Vagina (tissue), 2 donors: ENCODE data around the gene STOM.

Source experiments
- POLR2A ChIP-seq, 2 donors: fragments of 450-650 bp; IDR thresholded peaks; one replicate each; pipeline ENCODE4 v1.6.1; 2017; ENCODE audit warnings: antibody characterized with exemption in 2 of 2, mild to moderate bottlenecking in 2 of 2, moderate library complexity in 2 of 2
- TF ChIP-seq, protein P1 (sequence below), 3 experiments: fragments of 450-650 bp in 2 of 3; fragments of 200-600 bp in 1 of 3; sonication (generic) in 1 of 3; IDR thresholded peaks; one replicate each; pipeline ENCODE4 v1.5.1; 2017 to 2019; ENCODE audit warnings: antibody characterized with exemption in 3 of 3, mild to moderate bottlenecking in 2 of 3, moderate library complexity in 2 of 3

DNA sequence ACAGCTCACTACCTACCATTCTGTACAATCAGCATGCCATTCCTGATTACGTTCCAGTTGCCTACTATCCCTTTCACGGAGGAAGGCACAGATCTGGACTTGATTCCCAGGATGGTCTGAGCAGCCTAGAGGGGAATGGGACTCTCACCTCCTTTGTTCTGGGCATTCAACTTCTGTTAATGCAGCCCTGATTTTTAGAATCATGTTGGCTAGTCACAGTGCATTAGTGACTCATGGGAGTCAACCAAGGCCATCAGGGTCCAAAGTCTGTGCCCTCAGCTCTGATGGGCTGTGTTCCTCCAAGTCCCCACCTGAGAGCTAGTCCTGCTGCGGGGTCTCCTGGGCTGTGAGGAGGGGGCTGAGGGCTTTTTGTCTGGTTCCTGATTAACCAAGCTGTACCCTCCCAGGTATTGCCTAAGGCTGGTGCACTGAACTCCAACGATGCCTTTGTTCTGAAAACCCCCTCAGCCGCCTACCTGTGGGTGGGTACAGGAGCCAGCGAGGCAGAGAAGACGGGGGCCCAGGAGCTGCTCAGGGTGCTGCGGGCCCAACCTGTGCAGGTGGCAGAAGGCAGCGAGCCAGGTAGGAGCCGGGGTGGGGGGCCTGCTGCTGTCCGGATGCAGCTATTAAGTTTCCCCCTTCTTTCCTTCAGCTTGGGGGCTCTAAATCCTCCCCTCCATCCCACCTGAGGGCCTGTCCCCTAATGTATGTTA lies 43.0 kb downstream of the STOM start:
- TF ChIP-seq, protein P1, sequence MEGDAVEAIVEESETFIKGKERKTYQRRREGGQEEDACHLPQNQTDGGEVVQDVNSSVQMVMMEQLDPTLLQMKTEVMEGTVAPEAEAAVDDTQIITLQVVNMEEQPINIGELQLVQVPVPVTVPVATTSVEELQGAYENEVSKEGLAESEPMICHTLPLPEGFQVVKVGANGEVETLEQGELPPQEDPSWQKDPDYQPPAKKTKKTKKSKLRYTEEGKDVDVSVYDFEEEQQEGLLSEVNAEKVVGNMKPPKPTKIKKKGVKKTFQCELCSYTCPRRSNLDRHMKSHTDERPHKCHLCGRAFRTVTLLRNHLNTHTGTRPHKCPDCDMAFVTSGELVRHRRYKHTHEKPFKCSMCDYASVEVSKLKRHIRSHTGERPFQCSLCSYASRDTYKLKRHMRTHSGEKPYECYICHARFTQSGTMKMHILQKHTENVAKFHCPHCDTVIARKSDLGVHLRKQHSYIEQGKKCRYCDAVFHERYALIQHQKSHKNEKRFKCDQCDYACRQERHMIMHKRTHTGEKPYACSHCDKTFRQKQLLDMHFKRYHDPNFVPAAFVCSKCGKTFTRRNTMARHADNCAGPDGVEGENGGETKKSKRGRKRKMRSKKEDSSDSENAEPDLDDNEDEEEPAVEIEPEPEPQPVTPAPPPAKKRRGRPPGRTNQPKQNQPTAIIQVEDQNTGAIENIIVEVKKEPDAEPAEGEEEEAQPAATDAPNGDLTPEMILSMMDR (IDR thresholded peaks at IDR 0.05), result no peak
- no peak for TF ChIP-seq POLR2A (IDR thresholded peaks at IDR 0.05)
